PC-3 (cell line): ENCODE measurements around the gene WDFY3.

Experiments
- CTCF ChIP-seq: fragments of 300-600 bp; sonication (generic); conservative IDR thresholded peaks from 2 replicates; pipeline ENCODE4 v1.5.1; 2017; ENCODE audit warnings: antibody characterized with exemption, low read depth, mild to moderate bottlenecking, low read length
- EZH2 ChIP-seq: fragments of 300-600 bp; sonication (generic); IDR thresholded peaks from one replicate; pipeline ENCODE4 v1.6.1; 2017; ENCODE audit warnings: antibody characterized with exemption, mild to moderate bottlenecking, low read length; ENCODE audit not compliant: unreplicated experiment

- no peak for TF ChIP-seq CTCF
- no peak for TF ChIP-seq EZH2
Observed at GRCh38 chr4:84669201-84669600, 297.3 kb downstream of the WDFY3 start.
